Measurements from ENCODE around the gene ZBTB9.

ZBTB9 gene

DNA sequence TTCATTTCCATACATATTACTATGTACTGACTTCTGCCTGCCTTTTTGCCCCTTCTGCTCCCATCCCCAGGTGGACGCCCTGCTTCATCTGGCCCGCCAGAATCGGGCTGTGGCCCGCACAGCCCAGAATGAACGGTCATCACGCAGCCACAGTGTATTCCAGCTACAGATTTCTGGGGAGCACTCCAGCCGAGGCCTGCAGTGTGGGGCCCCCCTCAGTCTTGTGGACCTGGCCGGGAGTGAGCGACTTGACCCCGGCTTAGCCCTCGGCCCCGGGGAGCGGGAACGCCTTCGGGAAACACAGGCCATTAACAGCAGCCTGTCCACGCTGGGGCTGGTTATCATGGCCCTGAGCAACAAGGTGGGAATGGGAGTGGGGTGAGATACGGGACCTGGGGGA is 48.2 kb upstream of the ZBTB9 start:
- H3K27ac ChIP-seq (replicated peaks): no peak overlapping the region
- no peak for TF ChIP-seq SPI1 (IDR thresholded peaks at IDR 0.05; ENCODE audit: borderline replicate concordance, low read depth)
- no peak for DNase-seq (ENCODE audit: low read depth in 1 of 2, low spot score in 1 of 2)
- H3K27me3 ChIP-seq (ENCODE audit: insufficient read depth, poor library complexity, severe bottlenecking): no peaks in the 10 kb centered on the region
- no peak overlapping the region for H3K4me3 ChIP-seq (replicated peaks; ENCODE audit: insufficient read depth, low read length)

- Histone ChIP-seq H3K27me3 (ENCODE audit: insufficient read depth, poor library complexity, severe bottlenecking) (no peaks in the 10 kb centered on the region), H3K27ac (replicated peaks) (no peak overlapping the region), H3K4me3 (replicated peaks; ENCODE audit: insufficient read depth, low read length) (no peak overlapping the region)
- TF ChIP-seq GABPA (IDR thresholded peaks at IDR 0.05; ENCODE audit: low read depth) (no peak), POLR2AphosphoS5 (IDR thresholded peaks at IDR 0.05; ENCODE audit: low read depth) (no peak), SPI1 (IDR thresholded peaks at IDR 0.05; ENCODE audit: borderline replicate concordance, low read depth) (no peak)
- TF ChIP-seq, protein P1, sequence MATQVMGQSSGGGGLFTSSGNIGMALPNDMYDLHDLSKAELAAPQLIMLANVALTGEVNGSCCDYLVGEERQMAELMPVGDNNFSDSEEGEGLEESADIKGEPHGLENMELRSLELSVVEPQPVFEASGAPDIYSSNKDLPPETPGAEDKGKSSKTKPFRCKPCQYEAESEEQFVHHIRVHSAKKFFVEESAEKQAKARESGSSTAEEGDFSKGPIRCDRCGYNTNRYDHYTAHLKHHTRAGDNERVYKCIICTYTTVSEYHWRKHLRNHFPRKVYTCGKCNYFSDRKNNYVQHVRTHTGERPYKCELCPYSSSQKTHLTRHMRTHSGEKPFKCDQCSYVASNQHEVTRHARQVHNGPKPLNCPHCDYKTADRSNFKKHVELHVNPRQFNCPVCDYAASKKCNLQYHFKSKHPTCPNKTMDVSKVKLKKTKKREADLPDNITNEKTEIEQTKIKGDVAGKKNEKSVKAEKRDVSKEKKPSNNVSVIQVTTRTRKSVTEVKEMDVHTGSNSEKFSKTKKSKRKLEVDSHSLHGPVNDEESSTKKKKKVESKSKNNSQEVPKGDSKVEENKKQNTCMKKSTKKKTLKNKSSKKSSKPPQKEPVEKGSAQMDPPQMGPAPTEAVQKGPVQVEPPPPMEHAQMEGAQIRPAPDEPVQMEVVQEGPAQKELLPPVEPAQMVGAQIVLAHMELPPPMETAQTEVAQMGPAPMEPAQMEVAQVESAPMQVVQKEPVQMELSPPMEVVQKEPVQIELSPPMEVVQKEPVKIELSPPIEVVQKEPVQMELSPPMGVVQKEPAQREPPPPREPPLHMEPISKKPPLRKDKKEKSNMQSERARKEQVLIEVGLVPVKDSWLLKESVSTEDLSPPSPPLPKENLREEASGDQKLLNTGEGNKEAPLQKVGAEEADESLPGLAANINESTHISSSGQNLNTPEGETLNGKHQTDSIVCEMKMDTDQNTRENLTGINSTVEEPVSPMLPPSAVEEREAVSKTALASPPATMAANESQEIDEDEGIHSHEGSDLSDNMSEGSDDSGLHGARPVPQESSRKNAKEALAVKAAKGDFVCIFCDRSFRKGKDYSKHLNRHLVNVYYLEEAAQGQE (IDR thresholded peaks at IDR 0.05; ENCODE audit: insufficient replicate concordance, low read depth): no peak
- TF ChIP-seq, protein P2, sequence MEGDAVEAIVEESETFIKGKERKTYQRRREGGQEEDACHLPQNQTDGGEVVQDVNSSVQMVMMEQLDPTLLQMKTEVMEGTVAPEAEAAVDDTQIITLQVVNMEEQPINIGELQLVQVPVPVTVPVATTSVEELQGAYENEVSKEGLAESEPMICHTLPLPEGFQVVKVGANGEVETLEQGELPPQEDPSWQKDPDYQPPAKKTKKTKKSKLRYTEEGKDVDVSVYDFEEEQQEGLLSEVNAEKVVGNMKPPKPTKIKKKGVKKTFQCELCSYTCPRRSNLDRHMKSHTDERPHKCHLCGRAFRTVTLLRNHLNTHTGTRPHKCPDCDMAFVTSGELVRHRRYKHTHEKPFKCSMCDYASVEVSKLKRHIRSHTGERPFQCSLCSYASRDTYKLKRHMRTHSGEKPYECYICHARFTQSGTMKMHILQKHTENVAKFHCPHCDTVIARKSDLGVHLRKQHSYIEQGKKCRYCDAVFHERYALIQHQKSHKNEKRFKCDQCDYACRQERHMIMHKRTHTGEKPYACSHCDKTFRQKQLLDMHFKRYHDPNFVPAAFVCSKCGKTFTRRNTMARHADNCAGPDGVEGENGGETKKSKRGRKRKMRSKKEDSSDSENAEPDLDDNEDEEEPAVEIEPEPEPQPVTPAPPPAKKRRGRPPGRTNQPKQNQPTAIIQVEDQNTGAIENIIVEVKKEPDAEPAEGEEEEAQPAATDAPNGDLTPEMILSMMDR (IDR thresholded peaks at IDR 0.05; ENCODE audit: insufficient read depth, low read length): no peak
- peak in 1 of 2 experiments; percentile 30 for DNase-seq (ENCODE audit: low read depth in 1 of 2, low spot score in 1 of 2)
These were observed 47.2 kb upstream of the ZBTB9 start for GRCh38 chr6:33407132-33407718.

GRCh38 chr6:33410050-33410710 is 44.2 kb upstream of the ZBTB9 start:
- Histone ChIP-seq H3K27me3 (ENCODE audit: insufficient read depth, poor library complexity, severe bottlenecking) (no peaks in the 10 kb centered on the region), H3K27ac (replicated peaks) (peak overlapping the region; percentile 93), H3K4me3 (replicated peaks; ENCODE audit: insufficient read depth, low read length) (peak overlapping the region; percentile 69)
- DNase-seq (ENCODE audit: low read depth in 1 of 2, low spot score in 1 of 2): peak; percentile 95 to 98
- TF ChIP-seq POLR2AphosphoS5 (IDR thresholded peaks at IDR 0.05; ENCODE audit: low read depth): peak; percentile 93
- TF ChIP-seq, protein P1 (IDR thresholded peaks at IDR 0.05; ENCODE audit: insufficient replicate concordance, low read depth): no peak

- TF ChIP-seq POLR2AphosphoS5 (IDR thresholded peaks at IDR 0.05; ENCODE audit: low read depth): no peak
- TF ChIP-seq SPI1 (IDR thresholded peaks at IDR 0.05; ENCODE audit: borderline replicate concordance, low read depth): no peak
- TF ChIP-seq, protein P2 (IDR thresholded peaks at IDR 0.05; ENCODE audit: insufficient read depth, low read length): no peak
- no peak for TF ChIP-seq GABPA (IDR thresholded peaks at IDR 0.05; ENCODE audit: low read depth)
- TF ChIP-seq, protein P1 (IDR thresholded peaks at IDR 0.05; ENCODE audit: insufficient replicate concordance, low read depth): no peak
- DNase-seq (ENCODE audit: low read depth in 1 of 2, low spot score in 1 of 2): no peak
These were observed 43.4 kb upstream of the ZBTB9 start, which contains the start of gene PHF1 for GRCh38 chr6:33410711-33411631. Gene PHF1, plus strand, starts transcription at chr6:33411014. Its CDS starts 1,250 bp downstream, at chr6:33412264.

More at GRCh38 chr6:33410711-33411631, 43.4 kb upstream of the ZBTB9 start, which contains the start of gene PHF1:
- Histone ChIP-seq H3K4me3 (replicated peaks; ENCODE audit: insufficient read depth, low read length) (peak within 1 kb of the TSS; percentile 69), H3K27me3 (ENCODE audit: insufficient read depth, poor library complexity, severe bottlenecking) (no peaks in the 10 kb centered on the region), H3K27ac (replicated peaks) (peak within 1 kb of the TSS; percentile 93)
